Natural killer cell treated with Interleukin-12 subunit alpha and Interleukin-12 subunit beta and Interleukin-15 and Interleukin-18, amount 100 ng/mL, for 72 hours (primary cell): Measurements from ENCODE around the gene BRINP2. TPM values are rescaled to one million over a fixed set of nuclear protein-coding genes. Genes with fewer than 3 reads are reported as not detected.
"Not testable (repeated sequence)": the region's sequence is repeated elsewhere in the genome, so short reads cannot be mapped to it uniquely, and the experiment has no call there.

Experiments
- ATAC-seq, 2 donors: fragments of 150-1000 bp; cut with Tn5 transposase in 1 of 2; sonication (Bioruptor Pico), chemical (Tn5 transposase) in 1 of 2; 2 replicates each; pipeline ENCODE4 v1.10.0; 2021
- DNase-seq: peaks from one replicate; pipeline ENCODE4 v3.0.0; 2022; ENCODE audit warnings: low spot score
- H3K27ac Mint-ChIP-seq, 2 donors: 1 replicate in 1 of 2; 2 replicates in 1 of 2; pipeline ENCODE4 v1.8.0; 2022; ENCODE audit warnings: mixed read lengths in 2 of 2, mild to moderate bottlenecking in 1 of 2, moderate library complexity in 1 of 2
- H3K27me3 Mint-ChIP-seq, 2 donors: 1 replicate in 1 of 2; 2 replicates in 1 of 2; pipeline ENCODE4 v1.8.0; 2022; ENCODE audit warnings: mixed read lengths in 2 of 2
- H3K36me3 Mint-ChIP-seq: one replicate; pipeline ENCODE4 v1.8.0; 2022; ENCODE audit warnings: mixed read lengths
- H3K4me1 Mint-ChIP-seq, 2 donors: 1 replicate in 1 of 2; 2 replicates in 1 of 2; pipeline ENCODE4 v1.8.0; 2022; ENCODE audit warnings: low read depth in 2 of 2, mixed read lengths in 2 of 2, mild to moderate bottlenecking in 1 of 2
- H3K4me3 Mint-ChIP-seq: one replicate; pipeline ENCODE4 v1.8.0; 2022; ENCODE audit warnings: mixed read lengths
- H3K9me3 Mint-ChIP-seq: 2 replicates; pipeline ENCODE4 v1.8.0; 2022; ENCODE audit warnings: mixed read lengths
- total RNA-seq, 2 donors: library from RNA; stranded (reverse); gene quantifications; one replicate each; pipeline ENCODE4 v1.2.3, GENCODE V29; 2022

The BRINP2 gene
- total RNA-seq, 2 donors from 2014 or later = not detected

GRCh38 chr1:177311111-177311510, 140.4 kb downstream of the BRINP2 start:
- no peak overlapping the region for H3K4me3 Mint-ChIP-seq
- DNase-seq = no peak

DNA sequence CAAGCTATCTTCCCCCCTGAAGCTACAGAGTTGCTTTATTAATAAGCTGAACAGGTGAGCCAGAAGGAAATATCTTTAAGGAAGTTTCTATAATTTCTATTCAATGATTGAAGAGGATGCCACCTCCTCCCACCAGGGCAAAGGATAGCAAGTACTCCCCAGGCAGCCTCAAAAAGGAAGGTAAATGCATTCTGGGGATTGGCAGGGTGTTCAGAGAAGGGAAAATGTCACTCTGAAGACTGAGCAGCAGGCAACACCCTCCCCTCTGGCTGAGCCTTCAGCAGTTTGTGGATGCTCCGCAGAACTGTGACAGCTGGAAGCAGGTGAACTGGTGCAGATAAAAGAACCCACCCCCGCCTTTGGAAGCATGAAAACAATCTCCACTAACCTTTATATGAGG, 140.8 kb downstream of the BRINP2 start:
- Mint-ChIP-seq H3K9me3 (peaks cover 12% of the 10 kb centered on the region), H3K27ac (no peak overlapping the region), H3K4me3 (no peak overlapping the region), H3K4me1 (no peaks in the 10 kb centered on the region), H3K27me3 (no peaks in the 10 kb centered on the region), H3K36me3 (no peaks in the 10 kb centered on the region)
- ATAC-seq (no peak), DNase-seq (no peak)

More at GRCh38 chr1:177311111-177311510, 140.4 kb downstream of the BRINP2 start:
- Mint-ChIP-seq H3K27me3 (no peaks in the 10 kb centered on the region), H3K27ac (no peak overlapping the region), H3K4me1 (no peaks in the 10 kb centered on the region), H3K36me3 (no peaks in the 10 kb centered on the region), H3K9me3 (peaks cover 12% of the 10 kb centered on the region)
- no peak for ATAC-seq

DNA sequence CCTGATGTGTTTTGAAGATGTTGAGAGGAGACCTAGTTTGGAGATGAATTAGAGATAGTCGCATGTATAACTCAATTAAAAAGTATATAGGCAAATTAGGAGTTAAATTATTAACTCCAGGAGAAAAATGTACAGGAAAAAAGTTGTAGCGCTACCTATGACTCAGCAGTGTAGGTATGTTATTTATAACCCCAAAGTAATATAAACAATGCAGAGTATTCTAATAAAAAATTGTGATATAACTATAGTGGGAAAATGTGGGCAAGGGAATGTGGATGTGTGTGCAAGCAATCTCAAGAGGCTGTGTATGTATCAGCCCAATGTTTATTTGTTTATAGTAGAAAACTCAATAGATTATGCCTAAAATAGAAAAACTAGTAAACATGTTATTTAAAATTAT, 144.5 kb downstream of the BRINP2 start:
- Mint-ChIP-seq H3K27ac (no peak overlapping the region), H3K4me3 (no peak overlapping the region), H3K36me3 (no peaks in the 10 kb centered on the region), H3K9me3 (peaks cover 11% of the 10 kb centered on the region), H3K4me1 (no peaks in the 10 kb centered on the region), H3K27me3 (no peaks in the 10 kb centered on the region)
- no peak for ATAC-seq
- DNase-seq = no peak

DNA sequence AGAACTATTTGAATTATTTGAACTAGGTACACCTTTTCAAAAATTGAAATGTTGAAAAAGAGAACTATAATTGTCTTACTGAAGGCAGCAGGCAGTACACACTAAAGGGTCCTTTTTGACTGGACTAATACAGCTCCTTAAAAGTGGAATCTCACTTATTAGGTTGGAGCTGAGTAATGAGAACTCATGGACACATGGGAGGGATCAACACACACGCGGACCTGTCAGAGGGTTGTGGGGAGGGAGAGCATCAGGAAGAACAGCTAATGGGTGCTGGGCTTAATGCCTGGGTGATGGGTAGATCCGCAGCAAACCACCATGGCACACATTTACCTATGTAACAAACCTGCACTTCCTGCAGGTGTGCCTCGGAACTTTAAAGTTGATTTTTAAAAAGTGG, 145.0 kb downstream of the BRINP2 start:
- Mint-ChIP-seq H3K36me3 (no peaks in the 10 kb centered on the region), H3K27me3 (no peaks in the 10 kb centered on the region), H3K9me3 (peaks cover 11% of the 10 kb centered on the region), H3K27ac (no peak overlapping the region), H3K4me1 (no peaks in the 10 kb centered on the region), H3K4me3 (no peak overlapping the region)
- no peak for ATAC-seq
- no peak for DNase-seq

DNA sequence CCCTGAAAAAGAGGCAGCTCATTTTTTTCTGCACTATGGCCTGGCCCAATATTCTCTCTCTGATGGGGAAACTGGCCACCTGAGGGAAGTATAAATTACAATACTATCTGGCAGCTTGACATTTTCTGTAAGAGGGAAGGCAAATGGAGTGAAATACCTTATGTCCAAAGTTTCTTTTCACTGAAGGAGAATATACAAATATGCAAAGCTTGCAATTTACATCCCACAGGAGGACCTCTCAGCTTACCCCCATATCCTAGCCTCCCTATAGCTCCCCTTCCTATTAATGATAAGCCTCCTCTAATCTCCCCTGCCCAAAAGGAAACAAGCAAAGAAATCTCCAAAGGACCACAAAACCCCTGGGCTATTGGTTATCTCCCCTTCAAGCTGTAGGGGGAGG, 150.7 kb downstream of the BRINP2 start:
- H3K4me3 Mint-ChIP-seq, ATAC-seq, H3K27ac Mint-ChIP-seq, H3K27me3 Mint-ChIP-seq, H3K36me3 Mint-ChIP-seq, DNase-seq, H3K4me1 Mint-ChIP-seq: not testable (repeated sequence)
- H3K9me3 Mint-ChIP-seq = peaks cover 15% of the 10 kb centered on the region

DNA sequence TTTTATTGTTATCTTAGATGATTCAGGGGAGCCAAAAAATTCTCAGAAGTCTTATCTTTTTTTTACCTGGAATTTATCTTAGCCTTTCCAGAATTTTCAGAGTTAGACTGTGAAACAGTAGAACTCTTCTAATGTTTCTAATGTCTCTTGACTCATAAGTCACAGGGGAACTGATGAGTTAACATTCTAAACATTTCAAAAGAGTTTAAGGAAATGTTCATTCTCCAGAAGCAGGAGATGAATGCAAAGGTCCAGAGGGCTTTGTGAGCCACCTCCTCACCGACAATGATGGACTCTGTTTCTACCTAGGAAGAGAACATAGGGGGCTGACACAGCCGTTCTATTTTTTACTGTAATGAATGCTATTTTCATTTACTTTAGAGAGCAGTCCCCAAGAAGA, 157.5 kb downstream of the BRINP2 start:
- Mint-ChIP-seq H3K36me3 (no peaks in the 10 kb centered on the region), H3K9me3 (peaks cover 12% of the 10 kb centered on the region), H3K27ac (no peak overlapping the region), H3K27me3 (no peaks in the 10 kb centered on the region), H3K4me3 (no peak overlapping the region), H3K4me1 (no peaks in the 10 kb centered on the region)
- DNase-seq (no peak), ATAC-seq (no peak)

- no peak overlapping the region for H3K4me3 Mint-ChIP-seq
Observed at GRCh38 chr1:177329871-177330270, 159.1 kb downstream of the BRINP2 start.

More at GRCh38 chr1:177329871-177330270, 159.1 kb downstream of the BRINP2 start:
- H3K36me3 Mint-ChIP-seq = no peaks in the 10 kb centered on the region
- ATAC-seq = no peak
- no peak overlapping the region for H3K27ac Mint-ChIP-seq
- H3K4me1 Mint-ChIP-seq = no peaks in the 10 kb centered on the region
- DNase-seq = no peak
- H3K9me3 Mint-ChIP-seq = peaks cover 14% of the 10 kb centered on the region
- H3K27me3 Mint-ChIP-seq = no peaks in the 10 kb centered on the region

Other genes starting within 250 kb of the BRINP2 start
- gene ASTN1, start 6.2 kb upstream of the BRINP2 start, total RNA-seq = not detected